ENCODE measurements around the gene CRLF1. TPM values are rescaled to one million over a fixed set of nuclear protein-coding genes. Genes with fewer than 3 reads are reported as not detected.

Gene CRLF1
- total RNA-seq, 4 donors from 2014 or later, result 41.5 to 153 (median 59.6) TPM

DNA sequence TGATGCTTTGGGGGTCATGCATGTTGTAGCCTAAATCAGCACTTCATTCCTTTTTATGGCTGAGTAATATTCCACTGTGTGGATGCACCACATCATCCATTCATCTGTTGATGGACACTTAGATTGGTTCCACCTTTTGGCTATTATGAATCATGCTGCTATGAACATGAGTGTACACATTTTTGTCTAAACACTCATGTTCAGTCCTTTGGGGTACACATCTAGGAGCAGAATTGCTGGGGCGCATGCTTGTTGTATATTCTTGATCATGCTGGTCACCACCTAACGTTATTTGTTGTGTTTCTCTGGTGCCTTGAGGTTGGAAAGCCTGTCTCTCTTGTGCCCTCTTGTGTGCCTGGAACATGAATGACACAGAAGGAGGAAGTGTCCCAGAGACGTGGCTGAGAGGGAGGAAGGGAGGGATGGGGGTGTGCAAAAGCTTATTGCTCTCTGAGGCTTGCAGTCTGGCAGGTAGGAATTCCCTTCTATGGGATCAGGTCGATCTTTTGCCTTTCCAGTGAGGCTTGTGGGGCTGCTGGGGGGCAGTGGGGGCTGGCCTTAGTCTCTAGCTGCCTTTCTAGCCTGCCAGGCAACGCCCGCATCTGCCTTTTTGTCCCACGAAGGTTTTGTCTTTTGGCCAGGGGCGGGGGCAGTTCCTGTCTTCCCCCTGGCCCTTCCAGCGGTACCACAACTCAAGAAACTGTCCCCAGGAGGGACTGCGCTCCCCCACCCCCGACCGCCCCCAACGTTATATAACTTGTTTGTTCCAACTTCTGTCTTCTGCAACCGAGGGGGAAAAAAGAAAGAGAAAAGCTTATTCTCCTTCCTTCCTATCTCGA is 37.8 kb upstream of the CRLF1 start:
- H3K27me3 ChIP-seq, result peaks cover 0 to 4% (median 0%) of the 10 kb centered on the region in 4 donors
- H3K4me3 ChIP-seq, result peak overlapping the region; percentile 15 to 27 (median 24)
- peaks cover 26 to 64% (median 60%) of the 10 kb centered on the region in 4 donors for H3K4me1 ChIP-seq
- WGBS, result 58% methylated on average over 14 of the region's 15 CpGs
- peaks cover 0 to 5% (median 0%) of the 10 kb centered on the region in 4 donors for H3K36me3 ChIP-seq
- no peak for DNase-seq (ENCODE audit: extremely low spot score)
- H3K9me3 ChIP-seq, result no peaks in the 10 kb centered on the region
- no peak for TF ChIP-seq POLR2AphosphoS5 (IDR thresholded peaks at IDR 0.05)
- TF ChIP-seq, protein P1, sequence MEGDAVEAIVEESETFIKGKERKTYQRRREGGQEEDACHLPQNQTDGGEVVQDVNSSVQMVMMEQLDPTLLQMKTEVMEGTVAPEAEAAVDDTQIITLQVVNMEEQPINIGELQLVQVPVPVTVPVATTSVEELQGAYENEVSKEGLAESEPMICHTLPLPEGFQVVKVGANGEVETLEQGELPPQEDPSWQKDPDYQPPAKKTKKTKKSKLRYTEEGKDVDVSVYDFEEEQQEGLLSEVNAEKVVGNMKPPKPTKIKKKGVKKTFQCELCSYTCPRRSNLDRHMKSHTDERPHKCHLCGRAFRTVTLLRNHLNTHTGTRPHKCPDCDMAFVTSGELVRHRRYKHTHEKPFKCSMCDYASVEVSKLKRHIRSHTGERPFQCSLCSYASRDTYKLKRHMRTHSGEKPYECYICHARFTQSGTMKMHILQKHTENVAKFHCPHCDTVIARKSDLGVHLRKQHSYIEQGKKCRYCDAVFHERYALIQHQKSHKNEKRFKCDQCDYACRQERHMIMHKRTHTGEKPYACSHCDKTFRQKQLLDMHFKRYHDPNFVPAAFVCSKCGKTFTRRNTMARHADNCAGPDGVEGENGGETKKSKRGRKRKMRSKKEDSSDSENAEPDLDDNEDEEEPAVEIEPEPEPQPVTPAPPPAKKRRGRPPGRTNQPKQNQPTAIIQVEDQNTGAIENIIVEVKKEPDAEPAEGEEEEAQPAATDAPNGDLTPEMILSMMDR (IDR thresholded peaks at IDR 0.05), result no peak
- TF ChIP-seq EP300 (IDR thresholded peaks at IDR 0.05), result no peak
- no peak for TF ChIP-seq POLR2A (IDR thresholded peaks at IDR 0.05; ENCODE audit: low read depth)
- H3K27ac ChIP-seq (replicated peaks in 1 of 4), result peak overlapping the region; percentile 58 to 65 (median 60)
- intact Hi-C loops (cut with DNase I), result no loop called here

DNA sequence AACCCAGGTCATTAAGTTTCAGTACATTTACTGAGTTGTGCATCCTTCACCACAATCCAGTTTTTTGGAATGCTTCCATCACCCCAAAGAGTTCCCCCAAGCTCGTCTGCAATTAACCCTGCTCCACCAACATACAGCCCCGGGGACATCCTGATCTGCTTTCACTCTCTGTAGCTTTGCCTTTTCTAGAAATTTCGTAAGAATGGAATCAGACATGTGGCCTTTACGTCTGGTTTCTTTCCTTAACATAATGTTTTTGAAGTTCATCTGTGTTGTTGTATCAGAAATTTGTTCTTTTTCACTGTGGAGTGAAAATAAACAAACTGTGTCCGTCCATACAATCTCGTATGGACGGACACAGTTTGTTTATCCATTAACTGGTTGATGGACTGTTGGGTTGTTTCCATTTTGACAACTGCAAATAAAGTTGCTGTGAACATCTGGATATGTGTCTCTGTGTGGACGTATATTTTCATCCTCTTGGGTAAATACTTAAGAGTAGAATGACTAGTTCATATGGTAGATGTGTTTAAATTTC is 33.2 kb upstream of the CRLF1 start:
- Histone ChIP-seq H3K36me3 (peaks cover 0 to 5% (median 0%) of the 10 kb centered on the region in 4 donors), H3K4me1 (peaks cover 21 to 54% (median 51%) of the 10 kb centered on the region in 4 donors), H3K9me3 (no peaks in the 10 kb centered on the region), H3K27ac (replicated peaks in 1 of 4) (no peak overlapping the region), H3K4me3 (no peak overlapping the region), H3K27me3 (no peaks in the 10 kb centered on the region)
- no peak for DNase-seq (ENCODE audit: extremely low spot score)
- TF ChIP-seq EP300 (IDR thresholded peaks at IDR 0.05), result no peak
- no peak for TF ChIP-seq POLR2AphosphoS5 (IDR thresholded peaks at IDR 0.05)
- no peak for TF ChIP-seq POLR2A (IDR thresholded peaks at IDR 0.05; ENCODE audit: low read depth)
- TF ChIP-seq, protein P1 (IDR thresholded peaks at IDR 0.05), result no peak
- 66% methylated on average over 8 of the region's 8 CpGs for WGBS
- intact Hi-C loops (cut with DNase I), result loop anchor here (5.0 kb wide), 1 partner anchor 33 kb away; no protein-coding TSS in a partner anchor

DNA sequence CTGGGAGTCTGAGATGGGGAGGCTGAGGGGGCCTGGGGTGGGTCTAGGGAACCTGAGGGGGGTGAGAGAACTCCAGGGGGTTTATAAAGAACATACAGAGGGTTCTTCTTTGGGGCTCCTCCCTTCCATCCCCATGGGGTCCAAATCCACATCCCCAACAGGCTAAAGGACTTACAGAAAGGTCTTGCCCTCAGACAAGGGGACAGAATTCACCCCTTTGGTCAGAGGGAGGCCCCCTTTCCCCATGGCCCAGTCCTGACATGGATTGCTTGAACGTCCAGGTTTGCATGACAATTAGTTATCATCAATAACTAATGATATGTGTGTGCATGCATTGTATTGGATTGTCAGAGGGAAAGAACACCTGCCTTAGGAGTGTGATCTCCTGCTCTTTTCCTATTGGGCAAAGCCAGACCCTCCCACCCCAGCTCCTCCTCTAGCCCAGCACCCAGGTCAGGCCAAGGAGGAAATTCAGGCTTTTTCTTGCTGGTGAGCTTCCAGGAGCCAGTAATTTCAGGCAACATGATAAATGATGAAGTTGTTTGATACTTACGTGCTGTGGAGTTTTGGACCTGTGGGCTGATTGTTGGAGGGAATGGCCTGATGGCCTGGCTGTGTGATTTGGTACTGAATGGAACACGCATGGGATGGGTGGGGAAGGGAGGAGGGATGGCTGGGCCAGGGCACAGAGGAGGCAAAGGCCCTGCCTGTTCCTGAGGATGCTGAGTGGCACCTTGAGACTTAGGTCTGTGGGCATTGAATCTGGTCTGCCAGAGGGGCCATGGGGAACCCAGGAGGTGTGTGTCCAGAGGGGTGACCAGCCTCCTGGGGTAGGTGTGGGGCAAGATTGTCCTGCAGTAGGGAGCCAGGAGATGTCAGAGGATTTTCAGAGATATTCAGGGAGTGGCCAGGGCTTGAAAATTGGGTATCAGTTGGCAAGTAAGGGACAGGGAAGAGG is 31.4 kb upstream of the CRLF1 start:
- intact Hi-C loops (cut with DNase I), result loop anchor here (5.0 kb wide), 1 partner anchor 34 kb away; no protein-coding TSS in a partner anchor
- 21% methylated on average over 2 of the region's 3 CpGs for WGBS
- no peak for DNase-seq (ENCODE audit: extremely low spot score)

More for the DNA sequence above, 31.4 kb upstream of the CRLF1 start:
- Histone ChIP-seq H3K27me3 (no peaks in the 10 kb centered on the region), H3K27ac (replicated peaks in 1 of 4) (peak overlapping the region; percentile 85 to 90 (median 88)), H3K9me3 (no peaks in the 10 kb centered on the region), H3K4me3 (peak overlapping the region; percentile 79 to 93 (median 86)), H3K4me1 (peaks cover 17 to 45% (median 43%) of the 10 kb centered on the region in 4 donors), H3K36me3 (peaks cover 0 to 5% (median 0%) of the 10 kb centered on the region in 4 donors)
- TF ChIP-seq POLR2AphosphoS5 (IDR thresholded peaks at IDR 0.05), result no peak
- no peak for TF ChIP-seq EP300 (IDR thresholded peaks at IDR 0.05)
- TF ChIP-seq, protein P1 (IDR thresholded peaks at IDR 0.05), result no peak
- TF ChIP-seq POLR2A (IDR thresholded peaks at IDR 0.05; ENCODE audit: low read depth), result no peak

Data from esophagus muscularis mucosa (tissue), 4 donors.